K562 (cell line): Measurements from ENCODE around the gene CCDC116. TPM values are rescaled to one million over a fixed set of nuclear protein-coding genes. Genes with fewer than 3 reads are reported as not detected.

Experiments
- DDX20 ChIP-seq: fragments of 450-650 bp; IDR thresholded peaks from 2 replicates; pipeline ENCODE4 v1.6.1; 2016; ENCODE audit warnings: missing genetic modification characterization, low read depth, mild to moderate bottlenecking, missing compliant biosample characterization, moderate library complexity
- ESRRB ChIP-seq: fragments of 250-450 bp; sonication (Bioruptor Pico); IDR thresholded peaks from 2 replicates; pipeline ENCODE4 v1.5.0; 2020; ENCODE audit warnings: mild to moderate bottlenecking, moderate library complexity, borderline replicate concordance
- FOXA3 ChIP-seq, 2 experiments: fragments of 450-650 bp in 1 of 2; sonication (generic) in 1 of 2; formaldehyde crosslinking; IDR thresholded peaks in 1 of 2; conservative IDR thresholded peaks in 1 of 2; 2 replicates each; pipeline versions ENCODE4 v1.4.0 to v1.8.0; 2020 to 2022; ENCODE audit warnings: mild to moderate bottlenecking in 2 of 2, missing genetic modification reagents in 1 of 2
- HNRNPH1 ChIP-seq: fragments of 200-400 bp; formaldehyde crosslinking; optimal IDR thresholded peaks from 2 replicates; pipeline ENCODE3; 2017; ENCODE audit warnings: low read depth, mild to moderate bottlenecking, low read length, moderate library complexity
- HOXB6 ChIP-seq: fragments of 250-450 bp; sonication (Bioruptor Pico); IDR thresholded peaks from 2 replicates; pipeline ENCODE4 v1.5.1; 2022; ENCODE audit warnings: mild to moderate bottlenecking, borderline replicate concordance
- KDM4B ChIP-seq, 2 experiments: fragments of 450-650 bp in 1 of 2; sonication (generic) in 1 of 2; IDR thresholded peaks; 2 replicates each; pipeline ENCODE4 v1.6.1; 2016 to 2017; ENCODE audit warnings: borderline replicate concordance in 2 of 2, antibody characterized with exemption in 1 of 2, low read depth in 1 of 2, mild to moderate bottlenecking in 1 of 2
- MEIS2 ChIP-seq: fragments of 450-650 bp; IDR thresholded peaks from 2 replicates; pipeline ENCODE4 v1.6.1; 2014; ENCODE audit warnings: mild to moderate bottlenecking; ENCODE audit not compliant: partially characterized antibody
- NR1H2 ChIP-seq: sonication (generic); formaldehyde crosslinking; IDR thresholded peaks from 2 replicates; pipeline ENCODE4 v1.4.0; 2020; ENCODE audit warnings: mild to moderate bottlenecking, missing genetic modification reagents
- POLR2A ChIP-seq: fragments of 450-650 bp; conservative IDR thresholded peaks from 2 replicates; pipeline ENCODE4 v1.6.1; 2016
- PRMT5 ChIP-seq: sonication (generic); formaldehyde crosslinking; IDR thresholded peaks from 2 replicates; pipeline ENCODE4 v1.5.0; 2020; ENCODE audit warnings: missing genetic modification reagents
- RAD21 ChIP-seq, 2 experiments: fragments of 250-450 bp in 1 of 2; fragments of 450-650 bp in 1 of 2; sonication (Bioruptor Pico) in 1 of 2; formaldehyde crosslinking in 1 of 2; IDR thresholded peaks in 1 of 2; conservative IDR thresholded peaks in 1 of 2; 2 replicates each; pipeline versions ENCODE4 v1.4.0 to v1.8.0; 2020 to 2022; ENCODE audit warnings: mild to moderate bottlenecking in 2 of 2, moderate library complexity in 1 of 2
- RBM34 ChIP-seq: fragments of 200-400 bp; formaldehyde crosslinking; IDR thresholded peaks from 2 replicates; pipeline ENCODE4 v1.6.1; 2018; ENCODE audit warnings: low read length, borderline replicate concordance; ENCODE audit not compliant: insufficient read depth
- TAL1 ChIP-seq: fragments of 450-650 bp; IDR thresholded peaks from 2 replicates; pipeline ENCODE4 v1.6.1; 2016; ENCODE audit warnings: mild to moderate bottlenecking
- ZBTB8A ChIP-seq: fragments of 450-650 bp; IDR thresholded peaks from 2 replicates; pipeline ENCODE4 v1.6.1; 2018; ENCODE audit warnings: mild to moderate bottlenecking, moderate library complexity; ENCODE audit not compliant: partially characterized antibody
- ZNF41 ChIP-seq: fragments of 250-450 bp; sonication (Bioruptor Pico); conservative IDR thresholded peaks from 2 replicates; pipeline ENCODE4 v1.4.0; 2020; ENCODE audit warnings: mild to moderate bottlenecking
- ZNF830 ChIP-seq: fragments of 250-450 bp; sonication (Bioruptor Pico); IDR thresholded peaks from 2 replicates; pipeline ENCODE4 v1.5.0; 2021; ENCODE audit warnings: mild to moderate bottlenecking
- polyA plus RNA-seq, 8 experiments: library from polyadenylated mRNA; depleted of rRNA in 4 of 8; stranded (reverse) in 5 of 8; unstranded in 3 of 8; fragments of >200 nt; fragmentation: Nextera tagmentation in 2 of 8; fragmentation: Illumina TruSeq in 1 of 8; extraction: Ambion mirVana in 2 of 8; extraction: Trizol in 1 of 8; gene quantifications; 2 replicates each; pipeline versions ENCODE4 v1.2.1 to v1.2.3, GENCODE V29; 2011 to 2014; ENCODE audit warnings: inconsistent platforms in 1 of 8, missing spikeins in 1 of 8
- total RNA-seq, 7 experiments: library from RNA; depleted of rRNA in 6 of 7; stranded (reverse); fragments of >200 nt in 6 of 7; fragmentation: Illumina TruSeq in 2 of 7; extraction: Trizol in 2 of 7; gene quantifications; 2 replicates each; pipeline versions ENCODE4 v1.2.1 to v1.2.3, GENCODE V29; 2011 to 2021; ENCODE audit warnings: low replicate concordance in 1 of 7
- TF ChIP-seq, protein P1 (sequence below): sonication (generic); formaldehyde crosslinking; IDR thresholded peaks from 2 replicates; pipeline ENCODE4 v1.8.1; 2023; ENCODE audit warnings: mild to moderate bottlenecking, missing genetic modification reagents, moderate library complexity
- TF ChIP-seq, protein P2 (sequence below): fragments of 250-450 bp; sonication (Bioruptor Pico); IDR thresholded peaks from 2 replicates; pipeline ENCODE4 v1.8.0; 2021; ENCODE audit warnings: borderline replicate concordance, mild to moderate bottlenecking, moderate library complexity; ENCODE audit not compliant: poor library complexity, severe bottlenecking
- TF ChIP-seq, protein P3 (sequence below), 2 experiments: IDR thresholded peaks; 2 replicates each; pipeline ENCODE4 v1.6.1; 2011; ENCODE audit warnings: borderline replicate concordance in 1 of 2, control low read depth in 1 of 2, low read depth in 1 of 2, low read length in 1 of 2, mild to moderate bottlenecking in 1 of 2, mixed read lengths in 1 of 2, moderate library complexity in 1 of 2; ENCODE audit not compliant: insufficient read depth in 1 of 2, insufficient read length in 1 of 2, poor library complexity in 1 of 2, severe bottlenecking in 1 of 2; ENCODE audit errors: extremely low read depth in 1 of 2
- TF ChIP-seq, protein P4 (sequence below), 3 experiments: fragments of 200-800 bp in 1 of 3; fragments of 250-450 bp in 1 of 3; fragments of 450-650 bp in 1 of 3; sonication (Bioruptor Pico) in 1 of 3; sonication (Bioruptor generic) in 1 of 3; formaldehyde crosslinking in 1 of 3; IDR thresholded peaks; 2 replicates each; pipeline versions ENCODE4 v1.6.1 to v1.8.0; 2016 to 2022; ENCODE audit warnings: mild to moderate bottlenecking in 2 of 3, missing genetic modification characterization in 2 of 3, missing compliant biosample characterization in 1 of 3, moderate library complexity in 1 of 3

Gene CCDC116
- total and polyA plus RNA-seq, 9 of the 15 experiments (the other 6 are each of a cell fraction or from before 2014, with no cell fraction given): 1.6 to 11.3 (median 4.7) TPM

DNA sequence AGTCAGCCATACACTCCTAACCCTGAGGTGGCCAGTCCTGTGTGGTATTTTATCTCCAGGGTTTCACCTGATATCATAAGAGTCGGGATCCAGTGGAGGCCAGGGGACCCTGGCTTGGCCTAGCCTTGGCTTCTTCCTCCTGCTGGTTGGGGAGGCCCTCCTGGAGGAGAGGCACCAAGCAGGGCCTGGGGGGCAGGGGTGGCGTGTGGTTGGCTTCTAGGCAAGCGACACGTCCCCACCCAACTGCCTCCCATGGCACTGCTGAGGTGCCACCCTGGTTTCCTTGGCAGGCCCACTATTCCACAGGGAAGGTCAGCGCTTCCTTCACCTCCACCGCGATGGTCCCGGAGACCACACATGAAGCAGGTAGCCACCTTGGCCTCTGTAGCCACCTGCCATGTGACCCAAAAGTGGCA is 53.6 kb downstream of the CCDC116 start (continued):
- no peak for TF ChIP-seq NR1H2 (CRISPR knock-in tag)
- TF ChIP-seq, protein P1, sequence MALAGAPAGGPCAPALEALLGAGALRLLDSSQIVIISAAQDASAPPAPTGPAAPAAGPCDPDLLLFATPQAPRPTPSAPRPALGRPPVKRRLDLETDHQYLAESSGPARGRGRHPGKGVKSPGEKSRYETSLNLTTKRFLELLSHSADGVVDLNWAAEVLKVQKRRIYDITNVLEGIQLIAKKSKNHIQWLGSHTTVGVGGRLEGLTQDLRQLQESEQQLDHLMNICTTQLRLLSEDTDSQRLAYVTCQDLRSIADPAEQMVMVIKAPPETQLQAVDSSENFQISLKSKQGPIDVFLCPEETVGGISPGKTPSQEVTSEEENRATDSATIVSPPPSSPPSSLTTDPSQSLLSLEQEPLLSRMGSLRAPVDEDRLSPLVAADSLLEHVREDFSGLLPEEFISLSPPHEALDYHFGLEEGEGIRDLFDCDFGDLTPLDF: no peak
- TF ChIP-seq POLR2A: no peak
- TF ChIP-seq KDM4B (IDR thresholded peaks at IDR 0.05; ENCODE audit: borderline replicate concordance in 2 of 2, low read depth in 1 of 2): 0 out of 4 replicates have a peak, but pooled peaks of 1 of the 2 experiments have one; percentile 52
- TF ChIP-seq ZBTB8A: no peak
- no peak for TF ChIP-seq HOXB6
- no peak for TF ChIP-seq ZNF830 (CRISPR knock-in tag)
- no peak for TF ChIP-seq ESRRB
- no peak for TF ChIP-seq ZNF41 (CRISPR knock-in tag)
- TF ChIP-seq RBM34: no peak
- TF ChIP-seq, protein P2, sequence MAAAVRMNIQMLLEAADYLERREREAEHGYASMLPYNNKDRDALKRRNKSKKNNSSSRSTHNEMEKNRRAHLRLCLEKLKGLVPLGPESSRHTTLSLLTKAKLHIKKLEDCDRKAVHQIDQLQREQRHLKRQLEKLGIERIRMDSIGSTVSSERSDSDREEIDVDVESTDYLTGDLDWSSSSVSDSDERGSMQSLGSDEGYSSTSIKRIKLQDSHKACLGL (CRISPR knock-in tag): no peak
- TF ChIP-seq HNRNPH1: no peak
- no peak for TF ChIP-seq TAL1
- peak in 1 of 2 experiments; percentile 60; a peak in 1 of 4 replicates for TF ChIP-seq FOXA3 (CRISPR knock-in tag; conservative IDR thresholded peaks at IDR 0.05 in 1 of 2, IDR thresholded peaks at IDR 0.05 in 1 of 2)
- TF ChIP-seq RAD21 (CRISPR knock-in tag; conservative IDR thresholded peaks at IDR 0.05 in 1 of 2, IDR thresholded peaks at IDR 0.05 in 1 of 2): no peak
- no peak for TF ChIP-seq MEIS2
- TF ChIP-seq, protein P3, sequence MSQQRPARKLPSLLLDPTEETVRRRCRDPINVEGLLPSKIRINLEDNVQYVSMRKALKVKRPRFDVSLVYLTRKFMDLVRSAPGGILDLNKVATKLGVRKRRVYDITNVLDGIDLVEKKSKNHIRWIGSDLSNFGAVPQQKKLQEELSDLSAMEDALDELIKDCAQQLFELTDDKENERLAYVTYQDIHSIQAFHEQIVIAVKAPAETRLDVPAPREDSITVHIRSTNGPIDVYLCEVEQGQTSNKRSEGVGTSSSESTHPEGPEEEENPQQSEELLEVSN (IDR thresholded peaks at IDR 0.05; ENCODE audit: borderline replicate concordance in 1 of 2, extremely low read depth in 1 of 2, insufficient read depth in 1 of 2, insufficient read length in 1 of 2, low read depth in 1 of 2, low read length in 1 of 2, poor library complexity in 1 of 2, severe bottlenecking in 1 of 2): no peak
- TF ChIP-seq PRMT5 (CRISPR knock-in tag): peak; percentile 55; the same call in 1 of the 2 replicates
- TF ChIP-seq, protein P4, sequence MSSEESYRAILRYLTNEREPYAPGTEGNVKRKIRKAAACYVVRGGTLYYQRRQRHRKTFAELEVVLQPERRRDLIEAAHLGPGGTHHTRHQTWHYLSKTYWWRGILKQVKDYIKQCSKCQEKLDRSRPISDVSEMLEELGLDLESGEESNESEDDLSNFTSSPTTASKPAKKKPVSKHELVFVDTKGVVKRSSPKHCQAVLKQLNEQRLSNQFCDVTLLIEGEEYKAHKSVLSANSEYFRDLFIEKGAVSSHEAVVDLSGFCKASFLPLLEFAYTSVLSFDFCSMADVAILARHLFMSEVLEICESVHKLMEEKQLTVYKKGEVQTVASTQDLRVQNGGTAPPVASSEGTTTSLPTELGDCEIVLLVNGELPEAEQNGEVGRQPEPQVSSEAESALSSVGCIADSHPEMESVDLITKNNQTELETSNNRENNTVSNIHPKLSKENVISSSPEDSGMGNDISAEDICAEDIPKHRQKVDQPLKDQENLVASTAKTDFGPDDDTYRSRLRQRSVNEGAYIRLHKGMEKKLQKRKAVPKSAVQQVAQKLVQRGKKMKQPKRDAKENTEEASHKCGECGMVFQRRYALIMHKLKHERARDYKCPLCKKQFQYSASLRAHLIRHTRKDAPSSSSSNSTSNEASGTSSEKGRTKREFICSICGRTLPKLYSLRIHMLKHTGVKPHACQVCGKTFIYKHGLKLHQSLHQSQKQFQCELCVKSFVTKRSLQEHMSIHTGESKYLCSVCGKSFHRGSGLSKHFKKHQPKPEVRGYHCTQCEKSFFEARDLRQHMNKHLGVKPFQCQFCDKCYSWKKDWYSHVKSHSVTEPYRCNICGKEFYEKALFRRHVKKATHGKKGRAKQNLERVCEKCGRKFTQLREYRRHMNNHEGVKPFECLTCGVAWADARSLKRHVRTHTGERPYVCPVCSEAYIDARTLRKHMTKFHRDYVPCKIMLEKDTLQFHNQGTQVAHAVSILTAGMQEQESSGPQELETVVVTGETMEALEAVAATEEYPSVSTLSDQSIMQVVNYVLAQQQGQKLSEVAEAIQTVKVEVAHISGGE (CRISPR knock-in tag; IDR thresholded peaks at IDR 0.05): no peak
- TF ChIP-seq DDX20 (tag): no peak
